ENCODE data around the gene PTGDR2. TPM values are rescaled to one million over a fixed set of nuclear protein-coding genes. Genes with fewer than 3 reads are reported as not detected.

The PTGDR2 gene
- total RNA-seq, 1 experiment from 2014 or later = 0.12 TPM

DNA sequence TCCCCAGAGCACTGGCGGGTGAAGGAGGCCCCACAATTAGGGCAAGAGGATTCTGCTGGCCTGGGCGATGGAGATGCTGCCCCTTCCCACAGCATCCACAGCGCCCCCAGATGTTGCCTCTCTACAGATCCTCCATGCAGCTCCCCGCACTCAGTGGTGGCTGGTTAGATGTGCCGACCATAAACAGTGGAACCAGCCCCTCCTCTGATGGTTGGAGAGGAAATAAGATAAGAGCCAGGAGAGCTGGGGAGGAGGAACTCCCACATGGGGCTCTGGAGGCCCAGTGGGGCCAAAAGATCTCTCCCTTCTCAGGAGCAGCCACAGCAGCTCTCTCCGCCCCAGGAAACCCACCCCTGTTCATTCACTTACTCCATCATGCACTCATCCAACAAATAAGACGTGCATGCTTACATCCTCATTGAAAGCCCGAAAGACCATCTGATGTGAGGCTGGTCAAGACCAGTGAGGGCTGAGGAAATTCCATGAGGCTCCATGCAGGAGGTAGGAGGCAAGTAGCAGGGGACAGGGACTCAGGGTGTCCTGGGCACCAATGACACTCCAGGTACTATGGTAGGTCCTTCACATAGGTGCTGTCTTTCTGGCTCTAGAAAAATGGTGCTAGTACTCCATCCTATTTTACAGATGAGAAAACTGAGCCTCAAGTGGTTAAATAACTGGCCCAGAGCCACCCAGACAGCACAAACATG is 1.5 kb downstream of the PTGDR2 start:
- no peaks in the 10 kb centered on the region for H3K79me2 ChIP-seq (ENCODE audit: insufficient read depth, low read length)
- H3K27ac ChIP-seq (ENCODE audit: low read depth, low read length) = no peak overlapping the region
- H3K9me3 ChIP-seq (ENCODE audit: control insufficient read depth in 1 of 2, insufficient read depth in 1 of 2, low read depth in 1 of 2, low read length in 2 of 2) = no peaks in the 10 kb centered on the region
- CTCF ChIA-PET = no interaction called here
- no peak overlapping the region for H3K4me2 ChIP-seq (ENCODE audit: low read length)
- no peak for DNase-seq (ENCODE audit: low read depth, low spot score)
- H3K4me1 ChIP-seq (ENCODE audit: control insufficient read depth in 1 of 2, insufficient read depth in 2 of 2, low read length in 2 of 2) = no peaks in the 10 kb centered on the region
- no peak for ATAC-seq
- no TSS peak for BruUV-seq (replicated peaks)
- H3K9me2 ChIP-seq (ENCODE audit: insufficient read depth) = no peaks in the 10 kb centered on the region
- POLR2A ChIA-PET = no interaction called here
- H4K20me1 ChIP-seq (ENCODE audit: insufficient read depth) = no peaks in the 10 kb centered on the region
- intact Hi-C loops (cut with micrococcal nuclease) = no loop called here
- RAD21 ChIA-PET (ENCODE audit: low non-redundant PET in 1 of 2, low total read pairs in 2 of 2, uncharacterized antibody in 2 of 2, unreplicated experiment in 2 of 2) = no interaction called here
- no peaks in the 10 kb centered on the region for H3K27me3 ChIP-seq (ENCODE audit: insufficient read depth, low read length)
- no peak overlapping the region for H3K9ac ChIP-seq (ENCODE audit: low read length)
- no peak overlapping the region for H2AFZ ChIP-seq (ENCODE audit: low read depth, low read length, poor library complexity, severe bottlenecking)
- TF ChIP-seq, protein P1, sequence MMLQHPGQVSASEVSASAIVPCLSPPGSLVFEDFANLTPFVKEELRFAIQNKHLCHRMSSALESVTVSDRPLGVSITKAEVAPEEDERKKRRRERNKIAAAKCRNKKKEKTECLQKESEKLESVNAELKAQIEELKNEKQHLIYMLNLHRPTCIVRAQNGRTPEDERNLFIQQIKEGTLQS (IDR thresholded peaks at IDR 0.05) = no peak
- TF ChIP-seq ZBTB33 (IDR thresholded peaks at IDR 0.05; ENCODE audit: extremely low read depth, insufficient replicate concordance, low read length) (no peak), ELF1 (IDR thresholded peaks at IDR 0.05; ENCODE audit: borderline replicate concordance, low read depth) (no peak), FOSL1 (IDR thresholded peaks at IDR 0.05; ENCODE audit: low read depth) (no peak), SRF (IDR thresholded peaks at IDR 0.05; ENCODE audit: low read depth) (no peak), SP1 (IDR thresholded peaks at IDR 0.05; ENCODE audit: low read depth) (no peak), EZH2phosphoT487 (IDR thresholded peaks at IDR 0.05; ENCODE audit: borderline replicate concordance) (no peak), EZH2 (IDR thresholded peaks at IDR 0.05) (no peak)
- TF ChIP-seq, protein P2, sequence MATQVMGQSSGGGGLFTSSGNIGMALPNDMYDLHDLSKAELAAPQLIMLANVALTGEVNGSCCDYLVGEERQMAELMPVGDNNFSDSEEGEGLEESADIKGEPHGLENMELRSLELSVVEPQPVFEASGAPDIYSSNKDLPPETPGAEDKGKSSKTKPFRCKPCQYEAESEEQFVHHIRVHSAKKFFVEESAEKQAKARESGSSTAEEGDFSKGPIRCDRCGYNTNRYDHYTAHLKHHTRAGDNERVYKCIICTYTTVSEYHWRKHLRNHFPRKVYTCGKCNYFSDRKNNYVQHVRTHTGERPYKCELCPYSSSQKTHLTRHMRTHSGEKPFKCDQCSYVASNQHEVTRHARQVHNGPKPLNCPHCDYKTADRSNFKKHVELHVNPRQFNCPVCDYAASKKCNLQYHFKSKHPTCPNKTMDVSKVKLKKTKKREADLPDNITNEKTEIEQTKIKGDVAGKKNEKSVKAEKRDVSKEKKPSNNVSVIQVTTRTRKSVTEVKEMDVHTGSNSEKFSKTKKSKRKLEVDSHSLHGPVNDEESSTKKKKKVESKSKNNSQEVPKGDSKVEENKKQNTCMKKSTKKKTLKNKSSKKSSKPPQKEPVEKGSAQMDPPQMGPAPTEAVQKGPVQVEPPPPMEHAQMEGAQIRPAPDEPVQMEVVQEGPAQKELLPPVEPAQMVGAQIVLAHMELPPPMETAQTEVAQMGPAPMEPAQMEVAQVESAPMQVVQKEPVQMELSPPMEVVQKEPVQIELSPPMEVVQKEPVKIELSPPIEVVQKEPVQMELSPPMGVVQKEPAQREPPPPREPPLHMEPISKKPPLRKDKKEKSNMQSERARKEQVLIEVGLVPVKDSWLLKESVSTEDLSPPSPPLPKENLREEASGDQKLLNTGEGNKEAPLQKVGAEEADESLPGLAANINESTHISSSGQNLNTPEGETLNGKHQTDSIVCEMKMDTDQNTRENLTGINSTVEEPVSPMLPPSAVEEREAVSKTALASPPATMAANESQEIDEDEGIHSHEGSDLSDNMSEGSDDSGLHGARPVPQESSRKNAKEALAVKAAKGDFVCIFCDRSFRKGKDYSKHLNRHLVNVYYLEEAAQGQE (IDR thresholded peaks at IDR 0.05; ENCODE audit: low read depth) = no peak
- no peak overlapping the region for H3K4me3 ChIP-seq (replicated peaks in 1 of 2; ENCODE audit: low read depth in 1 of 2, low read length in 2 of 2)
- H3K36me3 ChIP-seq (ENCODE audit: control insufficient read depth in 1 of 2, insufficient read depth in 2 of 2, low read length in 2 of 2) = peaks cover 10 to 25% of the 10 kb centered on the region in 2 experiments; a peak in 2 of 4 replicates

Measured in HCT116 (cell line).